GM12878 (cell line): ENCODE data around the gene LRP5. TPM values are rescaled to one million over a fixed set of nuclear protein-coding genes. Genes with fewer than 3 reads are reported as not detected.

ENCODE experiments used
- BACH1 ChIP-seq: fragments of 450-650 bp; IDR thresholded peaks from 2 replicates; pipeline ENCODE4 v1.6.1; 2017; ENCODE audit warnings: mild to moderate bottlenecking, borderline replicate concordance
- CBX3 ChIP-seq: fragments of 200-600 bp; sonication (generic); IDR thresholded peaks from 2 replicates; pipeline ENCODE4 v1.6.1; 2016; ENCODE audit warnings: low read depth, borderline replicate concordance
- HDGF ChIP-seq: fragments of 450-650 bp; IDR thresholded peaks from 2 replicates; pipeline ENCODE4 v1.6.1; 2016; ENCODE audit warnings: antibody characterized with exemption
- KAT2A ChIP-seq: conservative IDR thresholded peaks from 2 replicates; pipeline ENCODE4 v1.6.1; 2011; ENCODE audit warnings: low read depth, low read length; ENCODE audit not compliant: control insufficient read depth
- RELB ChIP-seq: fragments of 450-650 bp; IDR thresholded peaks from 2 replicates; pipeline ENCODE4 v1.6.1; 2017; ENCODE audit warnings: low read depth, mild to moderate bottlenecking, moderate library complexity
- polyA plus RNA-seq, 11 experiments: library from polyadenylated mRNA; depleted of rRNA in 4 of 11; unstranded in 6 of 11; stranded (reverse) in 5 of 11; fragments of >200 nt; fragmentation: Nextera tagmentation in 4 of 11; fragmentation: Illumina TruSeq in 1 of 11; extraction: Ambion mirVana in 4 of 11; extraction: Trizol in 1 of 11; gene quantifications; 1 replicate in 1 of 11; 2 replicates in 10 of 11; pipeline versions ENCODE4 v1.2.1 to v1.2.3, GENCODE V29; 2011 to 2016; ENCODE audit warnings: inconsistent platforms in 2 of 11, missing spikeins in 2 of 11, low read depth in 1 of 11
- total RNA-seq, 4 experiments: library from RNA; depleted of rRNA in 3 of 4; stranded (reverse); fragments of >200 nt in 3 of 4; fragmentation: Illumina TruSeq in 1 of 4; extraction: Trizol in 1 of 4; gene quantifications; 2 replicates each; pipeline versions ENCODE4 v1.2.1 to v1.2.3, GENCODE V29; 2013 to 2021
- TF ChIP-seq, protein P1 (sequence below): IDR thresholded peaks from 2 replicates; pipeline ENCODE4 v1.6.1; 2012; ENCODE audit warnings: low read depth, low read length, improper control_type of control experiment
- TF ChIP-seq, protein P2 (sequence below): fragments of 450-650 bp; formaldehyde crosslinking; IDR thresholded peaks from 2 replicates; pipeline ENCODE4 v1.4.0; 2020; ENCODE audit warnings: mild to moderate bottlenecking, moderate library complexity

The LRP5 gene
- total and polyA plus RNA-seq, 10 of the 15 experiments (the other 5 are each of a cell fraction or from before 2014, with no cell fraction given), result 0.37 to 34.0 (median 6.6) TPM

DNA sequence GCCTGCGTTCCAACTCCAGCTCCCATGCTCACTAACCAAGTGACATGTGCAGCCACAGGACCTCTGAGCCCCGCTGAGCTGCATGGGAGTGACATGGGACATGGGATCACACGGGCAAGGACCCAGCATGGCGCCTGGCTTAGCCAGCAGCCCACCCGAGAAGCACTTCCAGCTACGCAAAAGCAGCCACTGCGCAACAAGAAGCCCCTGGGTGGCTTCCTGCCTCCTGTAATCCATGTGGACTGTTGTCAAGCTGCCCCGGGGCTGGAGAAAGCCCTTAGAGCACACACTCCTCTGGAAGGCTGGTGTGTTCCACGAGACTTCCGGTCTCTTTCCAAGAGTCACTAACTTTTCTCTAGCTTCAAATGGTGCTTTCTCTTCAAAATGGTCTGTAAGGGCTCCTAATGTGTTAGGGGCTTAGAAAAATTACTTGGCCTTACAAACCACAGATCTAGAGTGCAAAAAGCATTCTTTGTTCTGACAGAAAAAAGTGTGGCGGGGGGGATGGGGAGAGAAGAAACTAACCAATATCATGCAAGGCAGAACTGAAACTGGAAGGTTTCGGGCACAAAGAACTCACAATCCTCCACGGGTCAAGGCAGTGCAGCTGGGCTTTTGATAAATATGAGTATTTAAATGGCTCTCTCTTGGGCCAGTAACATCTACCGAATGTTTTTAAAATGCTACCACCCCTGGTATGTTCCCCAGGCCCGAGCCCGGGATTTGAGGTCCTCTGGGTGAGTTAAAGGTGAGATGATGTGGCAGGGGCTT is 46.1 kb upstream of the LRP5 start (continued):
- TF ChIP-seq, protein P1, sequence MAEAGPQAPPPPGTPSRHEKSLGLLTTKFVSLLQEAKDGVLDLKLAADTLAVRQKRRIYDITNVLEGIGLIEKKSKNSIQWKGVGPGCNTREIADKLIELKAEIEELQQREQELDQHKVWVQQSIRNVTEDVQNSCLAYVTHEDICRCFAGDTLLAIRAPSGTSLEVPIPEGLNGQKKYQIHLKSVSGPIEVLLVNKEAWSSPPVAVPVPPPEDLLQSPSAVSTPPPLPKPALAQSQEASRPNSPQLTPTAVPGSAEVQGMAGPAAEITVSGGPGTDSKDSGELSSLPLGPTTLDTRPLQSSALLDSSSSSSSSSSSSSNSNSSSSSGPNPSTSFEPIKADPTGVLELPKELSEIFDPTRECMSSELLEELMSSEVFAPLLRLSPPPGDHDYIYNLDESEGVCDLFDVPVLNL, result no peak
- no peak for TF ChIP-seq CBX3
- TF ChIP-seq BACH1, result no peak; the same call in 1 of the 2 replicates
- peak; percentile 87 for TF ChIP-seq RELB
- TF ChIP-seq, protein P2, sequence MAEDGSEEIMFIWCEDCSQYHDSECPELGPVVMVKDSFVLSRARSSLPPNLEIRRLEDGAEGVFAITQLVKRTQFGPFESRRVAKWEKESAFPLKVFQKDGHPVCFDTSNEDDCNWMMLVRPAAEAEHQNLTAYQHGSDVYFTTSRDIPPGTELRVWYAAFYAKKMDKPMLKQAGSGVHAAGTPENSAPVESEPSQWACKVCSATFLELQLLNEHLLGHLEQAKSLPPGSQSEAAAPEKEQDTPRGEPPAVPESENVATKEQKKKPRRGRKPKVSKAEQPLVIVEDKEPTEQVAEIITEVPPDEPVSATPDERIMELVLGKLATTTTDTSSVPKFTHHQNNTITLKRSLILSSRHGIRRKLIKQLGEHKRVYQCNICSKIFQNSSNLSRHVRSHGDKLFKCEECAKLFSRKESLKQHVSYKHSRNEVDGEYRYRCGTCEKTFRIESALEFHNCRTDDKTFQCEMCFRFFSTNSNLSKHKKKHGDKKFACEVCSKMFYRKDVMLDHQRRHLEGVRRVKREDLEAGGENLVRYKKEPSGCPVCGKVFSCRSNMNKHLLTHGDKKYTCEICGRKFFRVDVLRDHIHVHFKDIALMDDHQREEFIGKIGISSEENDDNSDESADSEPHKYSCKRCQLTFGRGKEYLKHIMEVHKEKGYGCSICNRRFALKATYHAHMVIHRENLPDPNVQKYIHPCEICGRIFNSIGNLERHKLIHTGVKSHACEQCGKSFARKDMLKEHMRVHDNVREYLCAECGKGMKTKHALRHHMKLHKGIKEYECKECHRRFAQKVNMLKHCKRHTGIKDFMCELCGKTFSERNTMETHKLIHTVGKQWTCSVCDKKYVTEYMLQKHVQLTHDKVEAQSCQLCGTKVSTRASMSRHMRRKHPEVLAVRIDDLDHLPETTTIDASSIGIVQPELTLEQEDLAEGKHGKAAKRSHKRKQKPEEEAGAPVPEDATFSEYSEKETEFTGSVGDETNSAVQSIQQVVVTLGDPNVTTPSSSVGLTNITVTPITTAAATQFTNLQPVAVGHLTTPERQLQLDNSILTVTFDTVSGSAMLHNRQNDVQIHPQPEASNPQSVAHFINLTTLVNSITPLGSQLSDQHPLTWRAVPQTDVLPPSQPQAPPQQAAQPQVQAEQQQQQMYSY (CRISPR knock-in tag), result no peak
- TF ChIP-seq HDGF, result 0 out of 2 replicates have a peak, but pooled peaks have one; percentile 18
- no peak for TF ChIP-seq KAT2A
